Large intestine (tissue), 3 donors: ENCODE data around the gene PLEKHD1. TPM values are rescaled to one million over a fixed set of nuclear protein-coding genes. Genes with fewer than 3 reads are reported as not detected.
"Not testable (repeated sequence)": the region's sequence is repeated elsewhere in the genome, so short reads cannot be mapped to it uniquely, and the experiment has no call there.

ENCODE experiments used
- DNase-seq, 2 donors: peaks; one replicate each; pipeline versions ENCODE4 v3.0.0 to v3.0.0-alpha.2; 2013
- H3K27ac ChIP-seq: one replicate; pipeline ENCODE4 v1.5.1; 2013; ENCODE audit warnings: low read length
- H3K27me3 ChIP-seq: 2 replicates; pipeline ENCODE4 v1.6.1; 2013; ENCODE audit warnings: low read length; ENCODE audit not compliant: control insufficient read depth, insufficient read depth
- H3K36me3 ChIP-seq: 2 replicates; pipeline ENCODE4 v1.6.1; 2013; ENCODE audit warnings: low read length; ENCODE audit not compliant: control insufficient read depth, insufficient read depth
- H3K4me1 ChIP-seq: one replicate; pipeline ENCODE4 v1.6.1; 2013; ENCODE audit warnings: low read length; ENCODE audit not compliant: control insufficient read depth, insufficient read depth
- H3K4me3 ChIP-seq: one replicate; pipeline ENCODE4 v1.5.1; 2013; ENCODE audit warnings: low read length
- H3K9me3 ChIP-seq: one replicate; pipeline ENCODE4 v1.6.1; 2013; ENCODE audit warnings: mild to moderate bottlenecking, low read depth, low read length, moderate library complexity; ENCODE audit not compliant: control insufficient read depth
- WGBS: methylation state at CpG from one replicate; pipeline ENCODE4 v1.1.5; 2013; ENCODE audit warnings: low lambda C conversion rate; ENCODE audit not compliant: insufficient coverage; 5-methylcytosine and 5-hydroxymethylcytosine counted together
- polyA plus RNA-seq: library from polyadenylated mRNA; unstranded; fragments of 120-200 nt; gene quantifications from one replicate; pipeline ENCODE4 v1.2.1, GENCODE V29; 2013

Gene PLEKHD1
- polyA plus RNA-seq, 1 donor: 0.03 TPM

DNA sequence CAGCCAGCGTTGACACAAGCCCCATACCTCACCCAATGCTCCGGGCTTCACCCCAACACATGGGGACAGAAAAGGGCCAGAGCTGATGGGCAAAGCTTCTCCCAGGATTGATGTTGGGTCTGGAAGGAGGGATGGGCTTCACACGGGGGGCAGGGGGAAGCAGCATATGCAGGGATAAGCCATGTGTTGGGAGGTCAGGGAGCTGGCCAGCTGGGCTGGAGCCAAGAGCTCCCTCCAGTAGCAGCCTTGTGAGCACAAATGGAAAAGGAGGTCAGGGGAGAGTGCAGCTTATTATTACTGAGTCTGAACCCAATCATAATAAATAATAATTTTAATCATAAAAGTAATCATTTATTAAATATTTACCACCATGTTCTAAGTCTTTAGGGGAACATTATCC, 9.3 kb downstream of the PLEKHD1 start:
- Histone ChIP-seq H3K9me3 (no peaks in the 10 kb centered on the region), H3K27me3 (peaks cover 4% of the 10 kb centered on the region), H3K4me3 (no peak overlapping the region), H3K4me1 (no peaks in the 10 kb centered on the region), H3K36me3 (no peaks in the 10 kb centered on the region), H3K27ac (no peak overlapping the region)
- DNase-seq: no peak
- no CpG with 5 or more reads among the region's 3 CpGs for WGBS

DNA sequence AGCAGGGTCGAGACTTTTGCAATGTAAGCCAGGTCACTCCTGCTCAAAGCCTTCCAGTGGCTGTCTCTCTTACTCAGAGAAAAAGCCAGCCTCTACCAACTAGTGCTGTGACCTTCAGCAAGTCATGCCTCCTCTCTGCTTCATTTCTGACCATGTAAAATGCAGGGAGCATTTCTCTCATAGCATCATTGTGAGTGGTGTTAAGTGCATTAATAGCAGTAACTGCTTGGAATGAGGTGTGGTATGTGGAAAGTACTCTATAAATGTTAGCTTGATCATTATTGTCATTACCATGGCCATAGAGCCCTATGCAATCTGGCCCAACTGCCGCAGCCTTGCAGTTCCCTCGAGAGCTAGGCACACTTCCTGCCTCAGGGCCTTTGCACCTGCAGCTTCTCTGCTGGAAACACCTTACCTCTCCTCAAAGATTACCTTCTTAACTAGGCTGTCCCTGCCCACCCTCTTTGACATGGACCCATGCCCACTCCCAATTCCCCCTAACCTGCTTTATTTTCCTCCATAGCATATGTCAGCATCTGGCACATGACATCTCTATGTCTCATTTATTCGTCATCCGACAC, 10.9 kb downstream of the PLEKHD1 start:
- WGBS: 94% methylated on average over 3 of the region's 5 CpGs
- no peak for DNase-seq
- Histone ChIP-seq H3K9me3 (no peaks in the 10 kb centered on the region), H3K27me3 (peaks cover 4% of the 10 kb centered on the region), H3K36me3 (no peaks in the 10 kb centered on the region), H3K4me1 (no peaks in the 10 kb centered on the region), H3K4me3 (no peak overlapping the region), H3K27ac (no peak overlapping the region)

DNA sequence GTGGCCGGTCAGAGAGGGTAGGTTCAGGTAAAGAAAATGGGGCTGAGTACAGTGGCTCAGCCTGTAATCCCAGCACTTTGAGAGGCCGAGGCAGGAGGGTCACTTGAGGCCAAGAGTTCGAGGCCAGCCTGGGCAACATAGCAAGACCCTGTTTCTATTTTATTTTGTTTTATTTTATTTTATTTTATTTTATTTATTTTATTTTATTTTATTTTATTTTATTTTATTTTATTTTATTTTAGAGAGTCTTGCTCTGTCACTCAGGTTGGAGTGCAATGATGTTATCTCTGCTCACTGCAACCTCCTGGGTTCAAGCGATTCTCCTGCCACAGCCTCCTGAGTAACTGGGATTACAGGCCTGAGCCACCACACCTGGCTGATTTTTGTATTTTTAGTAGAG, 13.3 kb downstream of the PLEKHD1 start:
- DNase-seq, H3K27ac ChIP-seq, H3K4me3 ChIP-seq, H3K9me3 ChIP-seq, H3K36me3 ChIP-seq, H3K4me1 ChIP-seq: not testable (repeated sequence)
- WGBS: 92% methylated on average over 2 of the region's 4 CpGs
- peaks cover 12% of the 10 kb centered on the region for H3K27me3 ChIP-seq

DNA sequence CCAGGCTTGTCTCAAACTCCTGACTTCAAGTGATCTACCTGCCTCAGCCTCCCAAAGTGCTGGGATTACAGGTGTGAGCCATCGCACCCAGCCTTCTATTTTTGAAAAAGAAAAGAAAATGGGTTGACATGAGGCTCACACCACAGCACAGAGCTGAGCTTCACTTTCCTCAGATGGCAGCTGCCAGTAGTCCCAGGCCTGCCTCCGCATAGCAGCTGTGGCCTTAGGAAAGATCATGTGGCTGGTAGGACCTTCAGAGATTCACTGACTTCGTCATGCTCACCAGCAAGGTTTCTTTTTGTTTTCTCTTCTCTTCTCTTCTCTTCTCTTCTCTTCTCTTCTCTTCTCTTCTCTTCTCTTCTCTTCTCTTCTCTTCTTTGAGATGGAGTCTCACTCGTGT, 13.8 kb downstream of the PLEKHD1 start:
- WGBS: 100% methylated on average over 1 of the region's 4 CpGs
- H3K36me3 ChIP-seq, H3K9me3 ChIP-seq, DNase-seq, H3K4me1 ChIP-seq, H3K4me3 ChIP-seq, H3K27ac ChIP-seq: not testable (repeated sequence)
- peaks cover 14% of the 10 kb centered on the region for H3K27me3 ChIP-seq

DNA sequence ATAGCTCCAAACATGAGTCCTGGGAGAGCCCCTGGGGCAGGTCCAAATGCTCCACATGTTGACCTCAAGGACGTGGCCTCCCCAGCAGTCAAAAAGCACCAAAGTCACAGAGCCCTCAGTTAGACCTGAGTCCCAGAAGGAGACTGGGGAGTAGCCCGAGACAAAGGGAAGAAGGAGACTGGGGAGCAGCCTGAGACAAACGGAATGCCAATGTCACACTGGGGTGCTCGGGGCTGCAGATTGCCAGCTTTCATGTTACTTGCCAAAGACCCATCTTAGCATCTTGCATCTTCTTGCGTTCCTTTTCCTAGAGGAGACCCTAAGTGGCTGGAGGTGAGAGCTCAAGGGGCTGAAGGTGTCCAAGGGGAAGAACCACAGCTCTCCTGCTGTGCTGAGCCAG, 14.9 kb downstream of the PLEKHD1 start:
- no peaks in the 10 kb centered on the region for H3K36me3 ChIP-seq
- H3K4me1 ChIP-seq: no peaks in the 10 kb centered on the region
- H3K27me3 ChIP-seq: peaks cover 11% of the 10 kb centered on the region
- no peak for DNase-seq
- no CpG with 5 or more reads among the region's 5 CpGs for WGBS
- H3K9me3 ChIP-seq: no peaks in the 10 kb centered on the region
- no peak overlapping the region for H3K27ac ChIP-seq
- no peak overlapping the region for H3K4me3 ChIP-seq

DNA sequence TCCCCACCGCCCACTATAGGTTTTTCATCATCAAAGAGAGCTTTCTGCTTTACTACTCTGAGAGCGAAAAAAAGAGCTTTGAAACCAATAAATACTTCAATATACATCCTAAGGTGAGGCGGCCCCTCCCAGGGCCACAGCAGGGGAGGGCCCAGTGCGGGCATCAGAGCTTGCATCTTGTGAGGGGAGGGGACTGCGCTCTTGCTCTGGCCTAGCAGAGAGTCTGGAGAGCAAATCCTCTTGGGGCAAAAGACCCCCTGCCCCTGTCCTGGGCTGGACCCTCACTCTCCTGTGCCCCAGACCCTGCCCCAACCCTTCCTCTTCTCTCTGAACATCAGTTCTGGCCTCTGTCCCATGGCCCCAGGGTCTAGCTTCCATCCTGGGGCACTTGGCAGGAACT, 15.6 kb downstream of the PLEKHD1 start:
- Histone ChIP-seq H3K36me3 (no peaks in the 10 kb centered on the region), H3K27ac (no peak overlapping the region), H3K4me3 (no peak overlapping the region), H3K9me3 (no peaks in the 10 kb centered on the region), H3K4me1 (no peaks in the 10 kb centered on the region), H3K27me3 (peaks cover 11% of the 10 kb centered on the region)
- no CpG with 5 or more reads among the region's 5 CpGs for WGBS
- DNase-seq: no peak

DNA sequence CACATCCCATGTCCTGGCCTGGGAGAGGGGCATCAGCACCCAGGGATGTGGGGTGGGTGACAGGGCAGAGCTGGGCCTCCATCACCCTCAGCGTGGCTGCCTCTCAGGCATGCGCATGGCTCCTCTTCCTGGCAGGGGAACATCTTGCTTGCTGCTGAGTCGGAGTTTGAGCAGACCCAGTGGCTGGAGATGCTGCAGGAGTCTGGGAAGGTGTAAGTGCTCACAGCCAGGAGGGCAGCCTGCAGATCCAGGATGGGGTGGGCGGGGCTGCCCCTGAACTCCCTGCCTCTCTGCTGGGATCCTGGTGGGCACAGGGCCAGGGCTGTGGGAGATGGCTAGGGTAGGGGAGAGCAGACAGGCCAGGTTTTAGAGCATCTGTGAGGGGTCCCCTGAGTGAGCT, 16.2 kb downstream of the PLEKHD1 start:
- H3K4me3 ChIP-seq: no peak overlapping the region
- H3K27ac ChIP-seq: no peak overlapping the region
- WGBS: no CpG with 5 or more reads among the region's 4 CpGs
- H3K9me3 ChIP-seq: no peaks in the 10 kb centered on the region
- H3K27me3 ChIP-seq: peaks cover 11% of the 10 kb centered on the region
- H3K36me3 ChIP-seq: no peaks in the 10 kb centered on the region
- H3K4me1 ChIP-seq: no peaks in the 10 kb centered on the region
- no peak for DNase-seq

DNA sequence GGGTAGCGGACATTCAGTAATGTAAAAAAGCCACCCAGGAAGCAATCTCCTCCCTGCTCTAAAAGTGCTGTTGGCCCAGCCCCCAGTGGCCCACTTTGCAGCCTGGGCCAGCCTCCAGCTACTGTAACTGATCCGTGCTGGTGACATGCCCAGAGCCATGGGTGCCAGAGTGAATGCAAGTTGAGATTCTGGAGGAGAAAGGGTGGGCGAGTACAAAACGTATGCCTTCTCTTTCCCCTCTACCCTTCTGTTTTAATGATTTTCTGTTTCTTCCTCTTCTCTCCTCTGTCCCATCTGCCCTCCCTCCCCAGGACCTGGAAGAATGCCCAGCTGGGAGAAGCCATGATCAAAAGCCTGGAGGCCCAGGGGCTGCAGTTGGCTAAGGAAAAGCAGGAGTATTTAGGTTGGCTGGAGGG, 16.9 kb downstream of the PLEKHD1 start:
- no peak overlapping the region for H3K27ac ChIP-seq

DNA sequence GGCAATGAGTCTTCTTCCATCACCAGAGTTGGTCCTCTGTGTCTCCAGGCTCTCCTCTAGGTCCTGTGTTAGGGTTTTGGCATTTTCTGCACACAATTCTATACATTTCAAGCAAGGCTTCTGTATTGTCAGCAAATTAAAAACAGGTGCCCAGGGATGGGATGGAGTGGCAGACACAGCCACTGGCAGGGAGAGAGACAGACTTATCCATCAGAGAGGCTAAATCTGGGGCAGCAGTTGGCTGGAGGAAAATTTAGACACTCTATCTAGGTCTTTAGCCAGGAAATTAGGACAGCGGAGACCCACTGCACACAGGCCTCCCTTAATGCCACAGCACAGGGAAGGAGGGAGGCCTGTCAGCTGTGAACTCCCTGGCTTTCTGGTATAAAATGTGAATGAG, 20.2 kb downstream of the PLEKHD1 start:
- no peak overlapping the region for H3K4me3 ChIP-seq
- no CpG with 5 or more reads among the region's 1 CpG for WGBS
- peaks cover 11% of the 10 kb centered on the region for H3K27me3 ChIP-seq
- no peaks in the 10 kb centered on the region for H3K36me3 ChIP-seq
- no peaks in the 10 kb centered on the region for H3K9me3 ChIP-seq
- no peak for DNase-seq
- H3K4me1 ChIP-seq: no peaks in the 10 kb centered on the region
- no peak overlapping the region for H3K27ac ChIP-seq

More for the DNA sequence above, 16.9 kb downstream of the PLEKHD1 start:
- Histone ChIP-seq H3K4me1 (no peaks in the 10 kb centered on the region), H3K4me3 (no peak overlapping the region), H3K36me3 (no peaks in the 10 kb centered on the region), H3K9me3 (no peaks in the 10 kb centered on the region), H3K27me3 (peaks cover 11% of the 10 kb centered on the region)
- no peak for DNase-seq
- no CpG with 5 or more reads among the region's 4 CpGs for WGBS

DNA sequence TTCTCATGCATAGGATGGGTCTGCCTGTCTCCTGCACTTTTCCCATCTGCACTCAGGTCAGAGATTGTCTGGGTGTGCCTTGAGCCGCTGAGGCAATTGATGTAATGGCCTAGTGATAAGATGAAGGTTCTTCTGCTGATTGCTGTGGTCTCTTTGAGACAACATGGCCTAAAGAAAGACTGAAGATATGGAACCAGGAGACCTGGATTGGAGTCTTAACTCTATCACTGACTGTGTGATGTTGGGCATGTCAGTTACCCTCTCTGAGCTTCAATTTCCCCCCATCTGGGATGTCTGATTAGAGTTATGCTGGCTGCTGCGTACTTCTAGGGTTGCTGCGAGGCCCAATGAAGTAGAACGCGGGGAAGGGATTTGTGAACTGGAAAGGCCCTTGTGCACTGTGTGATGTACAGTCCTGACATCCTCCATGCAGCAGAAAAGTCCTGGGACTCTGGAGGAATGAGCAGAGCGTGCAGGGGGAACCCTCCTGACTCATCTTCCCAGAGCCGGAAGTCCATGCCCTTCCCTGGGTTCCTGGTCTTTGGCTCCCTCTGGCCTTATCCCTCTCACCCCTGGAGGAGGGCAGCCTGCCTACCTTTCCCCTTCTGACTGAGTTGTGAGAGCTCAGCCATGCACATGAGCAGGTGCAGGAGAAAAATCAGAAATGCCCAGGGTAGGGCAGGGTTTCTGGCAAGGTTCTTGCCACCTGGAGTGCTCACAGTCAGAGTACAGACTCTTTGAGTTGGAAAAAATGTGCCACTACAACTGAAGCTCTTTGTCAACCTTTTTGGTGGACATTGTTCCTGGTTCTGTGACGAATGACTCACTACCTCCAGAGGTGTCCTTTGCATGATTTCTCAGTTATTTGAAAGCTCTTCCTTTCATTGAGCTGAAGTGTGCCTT, 21.1 kb downstream of the PLEKHD1 start:
- peaks cover 11% of the 10 kb centered on the region for H3K27me3 ChIP-seq
- no CpG with 5 or more reads among the region's 8 CpGs for WGBS
- H3K4me3 ChIP-seq: no peak overlapping the region
- no peak for DNase-seq
- H3K4me1 ChIP-seq: no peaks in the 10 kb centered on the region
- H3K27ac ChIP-seq: no peak overlapping the region
- H3K36me3 ChIP-seq: no peaks in the 10 kb centered on the region
- H3K9me3 ChIP-seq: no peaks in the 10 kb centered on the region

DNA sequence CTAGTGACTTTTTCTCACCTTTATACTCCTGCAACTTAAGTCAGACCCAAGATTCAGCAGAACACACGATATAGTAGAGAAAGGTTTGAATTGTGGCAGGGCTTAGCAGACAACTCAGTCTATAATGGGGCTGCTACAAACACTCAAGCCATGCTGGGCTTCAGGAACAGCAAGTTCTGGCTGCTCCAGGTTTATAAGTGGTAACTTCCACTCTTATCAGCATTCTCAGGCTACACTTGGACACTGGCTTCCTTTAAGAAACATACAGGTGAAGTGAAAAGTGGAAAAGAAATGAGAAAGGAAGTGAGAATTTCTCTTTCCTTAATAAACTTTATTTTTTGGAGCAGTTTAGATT, 21.7 kb downstream of the PLEKHD1 start:
- H3K27ac ChIP-seq: no peak overlapping the region
- no peaks in the 10 kb centered on the region for H3K4me1 ChIP-seq
- H3K9me3 ChIP-seq: no peaks in the 10 kb centered on the region
- DNase-seq: no peak
- no peaks in the 10 kb centered on the region for H3K36me3 ChIP-seq
- peaks cover 13% of the 10 kb centered on the region for H3K27me3 ChIP-seq
- no CpG with 5 or more reads among the region's 1 CpG for WGBS
- no peak overlapping the region for H3K4me3 ChIP-seq
